Suprapubic skin (tissue), 4 donors: Measurements from ENCODE around the gene NDUFB11. TPM values are rescaled to one million over a fixed set of nuclear protein-coding genes. Genes with fewer than 3 reads are reported as not detected.

Experiments
- DNase-seq, 2 donors: peaks; one replicate each; pipeline ENCODE4 v3.0.0-alpha.2; 2019; ENCODE audit warnings: low spot score in 2 of 2
- H3K27ac ChIP-seq: fragments of 200-600 bp; sonication (generic); one replicate; pipeline ENCODE4 v1.5.1; 2019
- H3K27me3 ChIP-seq: fragments of 200-600 bp; sonication (generic); one replicate; pipeline ENCODE4 v1.5.1; 2019
- H3K36me3 ChIP-seq: fragments of 200-600 bp; sonication (generic); one replicate; pipeline ENCODE4 v1.5.1; 2019
- H3K4me1 ChIP-seq: fragments of 200-600 bp; sonication (generic); one replicate; pipeline ENCODE4 v1.5.1; 2019
- H3K4me3 ChIP-seq: fragments of 200-600 bp; sonication (generic); one replicate; pipeline ENCODE4 v1.5.1; 2019; ENCODE audit warnings: mild to moderate bottlenecking
- H3K9me3 ChIP-seq: fragments of 200-600 bp; sonication (generic); one replicate; pipeline ENCODE4 v1.5.1; 2019
- CTCF ChIP-seq, 2 donors: fragments of 200-600 bp in 1 of 2; fragments of 450-650 bp in 1 of 2; sonication (generic) in 1 of 2; IDR thresholded peaks; one replicate each; pipeline ENCODE4 v1.5.1; 2016 to 2019; ENCODE audit warnings: antibody characterized with exemption in 2 of 2, mild to moderate bottlenecking in 1 of 2, moderate library complexity in 1 of 2
- EP300 ChIP-seq: sonication (generic); formaldehyde crosslinking; IDR thresholded peaks from one replicate; pipeline ENCODE4 v1.6.1; 2017; ENCODE audit warnings: antibody characterized with exemption
- POLR2A ChIP-seq, 2 donors: fragments of 450-650 bp; IDR thresholded peaks; one replicate each; pipeline ENCODE4 v1.6.1; 2017; ENCODE audit warnings: antibody characterized with exemption in 2 of 2, mild to moderate bottlenecking in 2 of 2, moderate library complexity in 2 of 2
- POLR2AphosphoS5 ChIP-seq, 3 donors: sonication (generic); formaldehyde crosslinking; IDR thresholded peaks; one replicate each; pipeline ENCODE4 v1.6.1; 2017; ENCODE audit warnings: antibody characterized with exemption in 3 of 3
- WGBS: methylation state at CpG from one replicate; pipeline ENCODE4 v1.1.5; 2018; 5-methylcytosine and 5-hydroxymethylcytosine counted together
- total RNA-seq, 4 donors: library from RNA; depleted of rRNA; stranded (reverse); fragments of >200 nt; gene quantifications; one replicate each; pipeline ENCODE4 v1.1.0, GENCODE V29; 2016

NDUFB11 gene
- total RNA-seq, 4 donors from 2014 or later, result 28.0 to 67.3 (median 51.7) TPM

- Histone ChIP-seq H3K27me3 (no peaks in the 10 kb centered on the region), H3K27ac (no peak overlapping the region), H3K4me1 (no peaks in the 10 kb centered on the region), H3K36me3 (no peaks in the 10 kb centered on the region), H3K9me3 (no peaks in the 10 kb centered on the region), H3K4me3 (no peak overlapping the region)
- DNase-seq, result no peak
- TF ChIP-seq CTCF (IDR thresholded peaks at IDR 0.05) (no peak), POLR2AphosphoS5 (IDR thresholded peaks at IDR 0.05) (no peak), POLR2A (IDR thresholded peaks at IDR 0.05) (no peak), EP300 (no peak)
- 94% methylated on average over 2 of the region's 4 CpGs for WGBS
Measured at GRCh38 chrX:47101206-47101605, 43.3 kb downstream of the NDUFB11 start.

- no peak overlapping the region for H3K4me3 ChIP-seq
- H3K9me3 ChIP-seq, result no peaks in the 10 kb centered on the region
- 68% methylated on average over 2 of the region's 2 CpGs for WGBS
- H3K27ac ChIP-seq, result no peak overlapping the region
- no peaks in the 10 kb centered on the region for H3K36me3 ChIP-seq
- H3K4me1 ChIP-seq, result no peaks in the 10 kb centered on the region
- no peaks in the 10 kb centered on the region for H3K27me3 ChIP-seq
- DNase-seq, result no peak
- no peak for TF ChIP-seq POLR2A (IDR thresholded peaks at IDR 0.05)
- no peak for TF ChIP-seq CTCF (IDR thresholded peaks at IDR 0.05)
- TF ChIP-seq EP300, result no peak
- no peak for TF ChIP-seq POLR2AphosphoS5 (IDR thresholded peaks at IDR 0.05)
Measured at GRCh38 chrX:47098338-47099094, 46.0 kb downstream of the NDUFB11 start.

GRCh38 chrX:47097018-47097417 lies 47.5 kb downstream of the NDUFB11 start:
- H3K9me3 ChIP-seq, result no peaks in the 10 kb centered on the region
- no peak for TF ChIP-seq EP300
- no peak for TF ChIP-seq POLR2AphosphoS5 (IDR thresholded peaks at IDR 0.05)
- TF ChIP-seq POLR2A (IDR thresholded peaks at IDR 0.05), result no peak
- no peak for TF ChIP-seq CTCF (IDR thresholded peaks at IDR 0.05)
- no peak overlapping the region for H3K4me3 ChIP-seq
- no peaks in the 10 kb centered on the region for H3K27me3 ChIP-seq
- H3K27ac ChIP-seq, result no peak overlapping the region
- no peaks in the 10 kb centered on the region for H3K36me3 ChIP-seq
- no peaks in the 10 kb centered on the region for H3K4me1 ChIP-seq
- DNase-seq, result no peak
- WGBS, result 76% methylated on average over 4 of the region's 4 CpGs

- DNase-seq, result no peak
- H3K4me3 ChIP-seq, result no peak overlapping the region
Measured at GRCh38 chrX:47093860-47094259, 50.6 kb downstream of the NDUFB11 start.

More at GRCh38 chrX:47093860-47094259, 50.6 kb downstream of the NDUFB11 start:
- H3K4me1 ChIP-seq, result no peaks in the 10 kb centered on the region
- WGBS, result 82% methylated on average over 11 of the region's 11 CpGs
- H3K27ac ChIP-seq, result no peak overlapping the region
- no peaks in the 10 kb centered on the region for H3K27me3 ChIP-seq
- H3K36me3 ChIP-seq, result no peaks in the 10 kb centered on the region
- H3K9me3 ChIP-seq, result no peaks in the 10 kb centered on the region
- TF ChIP-seq CTCF (IDR thresholded peaks at IDR 0.05), result no peak
- no peak for TF ChIP-seq POLR2A (IDR thresholded peaks at IDR 0.05)
- no peak for TF ChIP-seq EP300
- no peak for TF ChIP-seq POLR2AphosphoS5 (IDR thresholded peaks at IDR 0.05)
